ENCODE results near the gene UPF3B. TPM values are rescaled to one million over a fixed set of nuclear protein-coding genes. Genes with fewer than 3 reads are reported as not detected.

UPF3B gene
- 2.2 and 2.6 TPM in 2 replicates for total RNA-seq

GRCh38 chrX:119852382-119853353 lies at the start of gene UPF3B:
TSS of gene UPF3B (minus strand) at chrX:119852963. CDS start at chrX:119852928, 35 bp downstream.

GRCh38 chrX:119895843-119896326 lies 43.1 kb upstream of the UPF3B start, which contains the start of gene AKAP14:
TSS of gene AKAP14 (plus strand) at chrX:119895893. CDS start at chrX:119903224, 7,331 bp downstream.

GRCh38 chrX:119871599-119872395 lies 19.0 kb upstream of the UPF3B start, which contains the start of the genes NDUFA1 and RNF113A:
TSS of gene NDUFA1 (plus strand) at chrX:119871832. CDS start at chrX:119871912, 80 bp downstream.
TSS of gene RNF113A (minus strand) at chrX:119871733. CDS start at chrX:119871613, 120 bp downstream.

GRCh38 chrX:119791437-119792231 lies 61.1 kb downstream of the UPF3B start, which contains the start of gene RPL39:
TSS of gene RPL39 (minus strand) at chrX:119791630. CDS start at chrX:119791576, 54 bp downstream.

Other genes with a start within 250 kb of the UPF3B start
- gene NKRF, start 246.5 kb downstream of the UPF3B start, total RNA-seq = 4.7 and 6.3 TPM in 2 replicates
- gene SEPTIN6, start 159.8 kb downstream of the UPF3B start, total RNA-seq = 13.3 and 16.6 TPM in 2 replicates
- not detected in 2 replicates for gene SOWAHD, start 94.4 kb downstream of the UPF3B start, total RNA-seq
- gene RPL39, start 61.3 kb downstream of the UPF3B start, total RNA-seq = 2,501 and 2,643 TPM in 2 replicates
- gene RNF113A, start 18.8 kb upstream of the UPF3B start, total RNA-seq = 14.0 and 15.6 TPM in 2 replicates
- 131 and 165 TPM in 2 replicates for gene NDUFA1, start 18.9 kb upstream of the UPF3B start, total RNA-seq
- gene AKAP14, start 42.9 kb upstream of the UPF3B start, total RNA-seq = not detected in 2 replicates
- 3.5 and 3.6 TPM in 2 replicates for gene NKAP, start 90.8 kb upstream of the UPF3B start, total RNA-seq
- not detected in 2 replicates for gene RHOXF2B, start 224.7 kb upstream of the UPF3B start, total RNA-seq

Data from endothelial cell of coronary artery (primary cell).